HCT116 (cell line): ENCODE results near the gene WDR45B. TPM values are rescaled to one million over a fixed set of nuclear protein-coding genes. Genes with fewer than 3 reads are reported as not detected.

Source experiments
- ATAC-seq: fragments of 200-7000 bp; cut with Tn5 transposase; 2 replicates; pipeline ENCODE4 v1.9.1; 2020; ENCODE audit warnings: mild to moderate bottlenecking, moderate library complexity
- BruUV-seq: library from RNA; stranded (reverse); fragments of 400-500 nt; replicated peaks from 2 replicates; lab custom pipeline; 2021; lab: Mats Ljungman, UMichigan
- CTCF ChIA-PET: fragments of 300-600 bp; sonication (Branson Sonifier 250); formaldehyde crosslinking; loops from one replicate; lab custom pipeline; 2021; ENCODE audit warnings: antibody characterized with exemption; lab: Charles Lee
- POLR2A ChIA-PET: fragments of 300-600, 350-600 bp; sonication (Branson Sonifier 250); formaldehyde crosslinking; loops from one replicate; lab custom pipeline; 2021; ENCODE audit warnings: antibody characterized with exemption; lab: Charles Lee
- RAD21 ChIA-PET, 2 experiments: fragments of 300-600 bp; sonication (Branson Sonifier 250); formaldehyde crosslinking; loops; one replicate each; lab custom pipeline; 2023; ENCODE audit warnings: low total read pairs in 2 of 2; ENCODE audit not compliant: uncharacterized antibody in 2 of 2, unreplicated experiment in 2 of 2, low non-redundant PET in 1 of 2; lab: Charles Lee
- DNase-seq: peaks from one replicate; pipeline ENCODE4 v3.0.0-alpha.2; 2010; ENCODE audit warnings: low read depth, low spot score
- H2AFZ ChIP-seq: fragments of 200-600 bp; shearing (Covaris generic), sonication (generic); 2 replicates; pipeline ENCODE4 v1.6.1; 2017; ENCODE audit warnings: low read depth, mixed run types, mixed read lengths, antibody characterized with exemption, low read length; ENCODE audit not compliant: poor library complexity, severe bottlenecking
- H3K27ac ChIP-seq: 2 replicates; pipeline ENCODE4 v1.5.1; 2012; ENCODE audit warnings: low read depth, low read length
- H3K27me3 ChIP-seq: fragments of 200-600 bp; sonication (generic); 2 replicates; pipeline ENCODE4 v1.6.1; 2016; ENCODE audit warnings: mixed run types, low read length, mixed read lengths; ENCODE audit not compliant: insufficient read depth
- H3K36me3 ChIP-seq, 2 experiments: fragments of 200-500 bp in 1 of 2; fragments of 200-600 bp in 1 of 2; sonication (Bioruptor generic) in 1 of 2; sonication (generic) in 1 of 2; 2 replicates each; pipeline versions ENCODE4 v1.5.1 to v1.6.1; 2014 to 2016; ENCODE audit warnings: low read length in 2 of 2, inconsistent platforms in 1 of 2, mixed read lengths in 1 of 2, mixed run types in 1 of 2; ENCODE audit not compliant: insufficient read depth in 2 of 2, control insufficient read depth in 1 of 2
- H3K4me1 ChIP-seq, 2 experiments: fragments of 200-600 bp in 1 of 2; sonication (generic) in 1 of 2; 2 replicates each; pipeline versions ENCODE4 v1.5.1 to v1.6.1; 2012 to 2017; ENCODE audit warnings: low read length in 2 of 2, inconsistent platforms in 1 of 2, mild to moderate bottlenecking in 1 of 2, mixed read lengths in 1 of 2, mixed run types in 1 of 2, moderate library complexity in 1 of 2; ENCODE audit not compliant: insufficient read depth in 2 of 2, control insufficient read depth in 1 of 2
- H3K4me2 ChIP-seq: fragments of 200-600 bp; sonication (generic); 2 replicates; pipeline ENCODE4 v1.6.1; 2017; ENCODE audit warnings: mixed run types, low read length, mixed read lengths
- H3K4me3 ChIP-seq, 2 experiments: fragments of 200-600 bp in 1 of 2; sonication (generic) in 1 of 2; replicated peaks in 1 of 2; 2 replicates each; pipeline ENCODE4 v1.5.1; 2011 to 2016; ENCODE audit warnings: low read length in 2 of 2, control low read depth in 1 of 2, low read depth in 1 of 2, mild to moderate bottlenecking in 1 of 2, mixed read lengths in 1 of 2, mixed run types in 1 of 2
- H3K79me2 ChIP-seq: fragments of 200-600 bp; sonication (generic); 2 replicates; pipeline ENCODE4 v1.6.1; 2017; ENCODE audit warnings: mild to moderate bottlenecking, mixed run types, low read length, moderate library complexity, mixed read lengths; ENCODE audit not compliant: insufficient read depth
- H3K9ac ChIP-seq: fragments of 200-600 bp; sonication (generic); 2 replicates; pipeline ENCODE4 v1.6.1; 2016; ENCODE audit warnings: low read length, mixed read lengths
- H3K9me2 ChIP-seq: fragments of 200-600 bp; sonication (generic), shearing (Covaris generic); 2 replicates; pipeline ENCODE4 v1.6.1; 2017; ENCODE audit warnings: mixed run types, mild to moderate bottlenecking, moderate library complexity; ENCODE audit not compliant: insufficient read depth
- H3K9me3 ChIP-seq, 2 experiments: fragments of 200-500 bp in 1 of 2; fragments of 200-600 bp in 1 of 2; sonication (Bioruptor generic) in 1 of 2; sonication (generic) in 1 of 2; 2 replicates each; pipeline ENCODE4 v1.6.1; 2014 to 2017; ENCODE audit warnings: low read length in 2 of 2, mixed read lengths in 2 of 2, inconsistent platforms in 1 of 2, low read depth in 1 of 2, mild to moderate bottlenecking in 1 of 2, mixed run types in 1 of 2, moderate library complexity in 1 of 2; ENCODE audit not compliant: control insufficient read depth in 1 of 2, insufficient read depth in 1 of 2
- H4K20me1 ChIP-seq: fragments of 200-600 bp; sonication (generic), shearing (Covaris generic); 2 replicates; pipeline ENCODE4 v1.6.1; 2017; ENCODE audit warnings: mixed run types, mild to moderate bottlenecking, moderate library complexity; ENCODE audit not compliant: insufficient read depth
- CEBPB ChIP-seq: IDR thresholded peaks from 2 replicates; pipeline ENCODE4 v1.6.1; 2012; ENCODE audit warnings: low read depth
- EGR1 ChIP-seq: IDR thresholded peaks from 2 replicates; pipeline ENCODE4 v1.6.1; 2012; ENCODE audit warnings: low read depth
- ELF1 ChIP-seq: IDR thresholded peaks from 2 replicates; pipeline ENCODE4 v1.6.1; 2012; ENCODE audit warnings: low read depth, borderline replicate concordance
- EZH2 ChIP-seq: fragments of 200-600 bp; sonication (generic); IDR thresholded peaks from 2 replicates; pipeline ENCODE4 v1.6.1; 2017; ENCODE audit warnings: antibody characterized with exemption, mixed run types
- EZH2phosphoT487 ChIP-seq: fragments of 200-600 bp; IDR thresholded peaks from 2 replicates; pipeline ENCODE4 v1.6.1; 2018; ENCODE audit warnings: antibody characterized with exemption, borderline replicate concordance
- FOSL1 ChIP-seq: IDR thresholded peaks from 2 replicates; pipeline ENCODE4 v1.6.1; 2012; ENCODE audit warnings: low read depth
- JUND ChIP-seq: IDR thresholded peaks from 2 replicates; pipeline ENCODE4 v1.6.1; 2012
- POLR2A ChIP-seq: IDR thresholded peaks from 2 replicates; pipeline ENCODE4 v1.7.0; 2011; ENCODE audit warnings: borderline replicate concordance; ENCODE audit not compliant: insufficient read depth, insufficient read length; ENCODE audit errors: extremely low read depth
- SRF ChIP-seq: IDR thresholded peaks from 2 replicates; pipeline ENCODE4 v1.6.1; 2012; ENCODE audit warnings: low read depth
- intact Hi-C: fragments of 100-400 bp; cut with micrococcal nuclease; formaldehyde crosslinking; loops from 2 replicates; pipeline ENCODE4 v1.10.0; 2022
- total RNA-seq: library from RNA; stranded (reverse); gene quantifications from one replicate; pipeline ENCODE4 v1.2.1, GENCODE V29; 2021; ENCODE audit not compliant: unreplicated experiment
- TF ChIP-seq, protein P1 (sequence below): IDR thresholded peaks from 2 replicates; pipeline ENCODE4 v1.6.1; 2011; ENCODE audit warnings: mild to moderate bottlenecking, low read length, moderate library complexity; ENCODE audit not compliant: insufficient replicate concordance; ENCODE audit errors: extremely low read depth
- TF ChIP-seq, protein P2 (sequence below): IDR thresholded peaks from 2 replicates; pipeline ENCODE4 v1.6.1; 2012
- TF ChIP-seq, protein P3 (sequence below), 3 experiments: fragments of 200-600 bp in 1 of 3; sonication (generic) in 1 of 3; IDR thresholded peaks in 2 of 3; conservative IDR thresholded peaks in 1 of 3; 2 replicates each; pipeline ENCODE4 v1.5.1; 2012 to 2017; ENCODE audit warnings: low read depth in 2 of 3, low read length in 2 of 3, antibody characterized with exemption in 1 of 3, borderline replicate concordance in 1 of 3, control low read depth in 1 of 3, mild to moderate bottlenecking in 1 of 3, mixed read lengths in 1 of 3, mixed run types in 1 of 3, moderate library complexity in 1 of 3; ENCODE audit not compliant: insufficient read depth in 1 of 3

Gene WDR45B
- total RNA-seq, 1 experiment from 2014 or later, result 117 TPM

DNA sequence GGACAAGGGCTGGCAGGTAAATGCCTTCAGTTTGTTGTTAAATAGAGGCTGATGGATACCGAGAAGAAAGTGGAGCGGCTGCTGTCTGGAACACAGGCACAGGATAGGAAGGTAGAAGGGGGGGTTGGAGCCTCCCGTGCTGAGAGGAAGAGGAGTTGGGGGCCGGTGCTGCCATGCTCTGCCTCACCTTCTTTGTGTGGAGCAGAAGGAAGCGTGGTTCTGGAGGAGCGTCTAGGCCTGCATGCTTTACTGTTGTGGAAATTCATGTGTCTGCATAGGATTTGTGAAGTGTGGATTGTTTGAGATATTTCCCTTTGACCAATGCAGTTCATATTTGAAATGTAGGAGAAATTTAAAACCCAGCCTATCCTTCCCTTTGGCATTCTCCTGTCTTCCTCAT lies 76.4 kb downstream of the WDR45B start:
- intact Hi-C loops, result no loop called here
- H3K36me3 ChIP-seq, result peaks cover 67 to 82% of the 10 kb centered on the region in 2 experiments
- no peak overlapping the region for H3K9ac ChIP-seq
- CTCF ChIA-PET, result no interaction called here
- no peak for DNase-seq
- TF ChIP-seq JUND (no peak), FOSL1 (no peak), EZH2phosphoT487 (no peak), EZH2 (no peak), CEBPB (no peak), POLR2A (no peak), ELF1 (no peak), SRF (no peak), EGR1 (no peak)
- TF ChIP-seq, protein P1, sequence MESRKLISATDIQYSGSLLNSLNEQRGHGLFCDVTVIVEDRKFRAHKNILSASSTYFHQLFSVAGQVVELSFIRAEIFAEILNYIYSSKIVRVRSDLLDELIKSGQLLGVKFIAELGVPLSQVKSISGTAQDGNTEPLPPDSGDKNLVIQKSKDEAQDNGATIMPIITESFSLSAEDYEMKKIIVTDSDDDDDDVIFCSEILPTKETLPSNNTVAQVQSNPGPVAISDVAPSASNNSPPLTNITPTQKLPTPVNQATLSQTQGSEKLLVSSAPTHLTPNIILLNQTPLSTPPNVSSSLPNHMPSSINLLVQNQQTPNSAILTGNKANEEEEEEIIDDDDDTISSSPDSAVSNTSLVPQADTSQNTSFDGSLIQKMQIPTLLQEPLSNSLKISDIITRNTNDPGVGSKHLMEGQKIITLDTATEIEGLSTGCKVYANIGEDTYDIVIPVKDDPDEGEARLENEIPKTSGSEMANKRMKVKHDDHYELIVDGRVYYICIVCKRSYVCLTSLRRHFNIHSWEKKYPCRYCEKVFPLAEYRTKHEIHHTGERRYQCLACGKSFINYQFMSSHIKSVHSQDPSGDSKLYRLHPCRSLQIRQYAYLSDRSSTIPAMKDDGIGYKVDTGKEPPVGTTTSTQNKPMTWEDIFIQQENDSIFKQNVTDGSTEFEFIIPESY, result no peak
- TF ChIP-seq, protein P2, sequence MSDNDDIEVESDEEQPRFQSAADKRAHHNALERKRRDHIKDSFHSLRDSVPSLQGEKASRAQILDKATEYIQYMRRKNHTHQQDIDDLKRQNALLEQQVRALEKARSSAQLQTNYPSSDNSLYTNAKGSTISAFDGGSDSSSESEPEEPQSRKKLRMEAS, result no peak
- TF ChIP-seq, protein P3, sequence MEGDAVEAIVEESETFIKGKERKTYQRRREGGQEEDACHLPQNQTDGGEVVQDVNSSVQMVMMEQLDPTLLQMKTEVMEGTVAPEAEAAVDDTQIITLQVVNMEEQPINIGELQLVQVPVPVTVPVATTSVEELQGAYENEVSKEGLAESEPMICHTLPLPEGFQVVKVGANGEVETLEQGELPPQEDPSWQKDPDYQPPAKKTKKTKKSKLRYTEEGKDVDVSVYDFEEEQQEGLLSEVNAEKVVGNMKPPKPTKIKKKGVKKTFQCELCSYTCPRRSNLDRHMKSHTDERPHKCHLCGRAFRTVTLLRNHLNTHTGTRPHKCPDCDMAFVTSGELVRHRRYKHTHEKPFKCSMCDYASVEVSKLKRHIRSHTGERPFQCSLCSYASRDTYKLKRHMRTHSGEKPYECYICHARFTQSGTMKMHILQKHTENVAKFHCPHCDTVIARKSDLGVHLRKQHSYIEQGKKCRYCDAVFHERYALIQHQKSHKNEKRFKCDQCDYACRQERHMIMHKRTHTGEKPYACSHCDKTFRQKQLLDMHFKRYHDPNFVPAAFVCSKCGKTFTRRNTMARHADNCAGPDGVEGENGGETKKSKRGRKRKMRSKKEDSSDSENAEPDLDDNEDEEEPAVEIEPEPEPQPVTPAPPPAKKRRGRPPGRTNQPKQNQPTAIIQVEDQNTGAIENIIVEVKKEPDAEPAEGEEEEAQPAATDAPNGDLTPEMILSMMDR (IDR thresholded peaks at IDR 0.05 in 2 of 3, conservative IDR thresholded peaks at IDR 0.05 in 1 of 3; ENCODE audit: borderline replicate concordance in 1 of 3, insufficient read depth in 1 of 3, low read depth in 2 of 3, low read length in 2 of 3), result no peak
- TF ChIP-seq, all 23 proteins: peak for 0
- H3K9me3 ChIP-seq, result no peaks in the 10 kb centered on the region
- no peak overlapping the region for H2AFZ ChIP-seq
- H3K79me2 ChIP-seq, result peaks cover 91% of the 10 kb centered on the region
- no peak overlapping the region for H3K4me2 ChIP-seq
- H3K4me1 ChIP-seq, result peaks cover 9 to 10% of the 10 kb centered on the region in 2 experiments; a peak in 2 of 4 replicates
- no peaks in the 10 kb centered on the region for H3K9me2 ChIP-seq
- no peak overlapping the region for H3K27ac ChIP-seq
- ChIA-PET POLR2A (no interaction called here), RAD21 (no interaction called here)
- BruUV-seq, result no TSS peak
- ATAC-seq, result no peak
- H4K20me1 ChIP-seq, result no peaks in the 10 kb centered on the region; the same call in 1 of the 2 replicates
- no peak overlapping the region for H3K4me3 ChIP-seq
- H3K27me3 ChIP-seq, result no peaks in the 10 kb centered on the region
